Endometrial microvascular endothelial cells (primary cell): ENCODE results near the gene UGT2A3. TPM values are rescaled to one million over a fixed set of nuclear protein-coding genes. Genes with fewer than 3 reads are reported as not detected.
"Not testable (repeated sequence)": the region's sequence is repeated elsewhere in the genome, so short reads cannot be mapped to it uniquely, and the experiment has no call there.

ENCODE experiments used
- in situ Hi-C: cut with HindIII; loops from 2 replicates; pipeline ENCODE4 v1.10.0; 2017; ENCODE audit warnings: low sequenced_read_pairs, low pct_unique_long_range_greater_than_20kb; ENCODE audit errors: inconsistent ontology term
- total RNA-seq: library from RNA; depleted of rRNA; stranded (reverse); fragments of >200 nt; gene quantifications from one replicate; pipeline ENCODE4 v1.2.3, GENCODE V29; 2015; ENCODE audit errors: inconsistent ontology term

The UGT2A3 gene
- not detected for total RNA-seq

DNA sequence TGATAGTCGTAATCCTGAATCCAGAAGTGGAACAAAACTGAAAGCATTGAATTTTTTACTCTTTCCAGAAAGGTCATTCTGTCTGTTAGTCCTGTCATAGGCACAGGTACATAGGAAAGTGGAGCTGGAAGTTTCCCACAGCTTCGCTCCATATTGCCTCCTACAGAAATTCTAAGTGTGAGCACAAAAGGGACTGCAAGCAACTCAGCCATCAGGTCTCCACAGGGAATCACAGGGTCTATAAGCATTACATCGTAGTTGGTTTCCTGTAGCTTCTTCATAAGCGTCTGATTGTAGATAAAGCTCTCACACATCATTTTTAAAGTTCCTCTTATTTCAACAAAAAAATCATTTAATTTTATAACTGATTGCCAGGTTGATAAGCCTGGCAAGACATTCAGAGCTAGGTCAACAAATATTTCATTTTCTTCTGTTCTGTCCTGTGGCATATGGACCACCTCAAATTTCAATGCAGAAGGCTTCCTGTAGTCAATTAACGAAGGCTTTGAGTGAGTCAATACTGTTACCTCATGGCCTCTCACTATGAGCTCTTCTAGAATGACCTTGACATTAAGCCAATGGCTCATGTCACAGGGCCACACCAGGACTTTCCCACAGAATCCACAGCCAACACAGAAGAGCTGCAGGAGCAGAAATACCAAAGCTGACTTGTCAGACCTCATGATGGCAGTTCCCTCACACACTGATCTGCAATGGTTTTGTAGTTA is at the start of gene UGT2A3:
Gene UGT2A3, minus strand, starts transcription at position 727 of the 728 bp plus-strand sequence. Its CDS starts 44 bp downstream, at position 683.
- in situ Hi-C loops, result no loop called here

DNA sequence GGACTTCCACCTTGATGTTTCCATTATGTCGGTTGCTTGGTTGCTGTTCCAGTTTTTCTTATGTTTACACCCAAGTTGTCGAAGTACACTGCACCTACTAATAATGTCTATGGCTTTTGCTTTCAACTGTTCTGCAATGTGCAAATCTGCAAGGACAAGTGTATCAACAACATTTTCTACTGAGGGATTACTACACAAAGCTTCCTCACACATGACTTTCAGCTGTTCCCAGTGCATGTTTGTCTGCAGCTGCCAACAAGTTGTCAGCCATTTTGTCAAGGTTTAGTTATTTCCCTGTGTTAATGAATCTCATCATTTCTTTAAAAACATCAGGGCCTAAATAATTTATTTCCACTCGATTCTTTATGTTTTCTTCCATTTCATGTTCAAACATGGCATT is 45.4 kb upstream of the UGT2A3 start:
- in situ Hi-C loops, result no loop called here

DNA sequence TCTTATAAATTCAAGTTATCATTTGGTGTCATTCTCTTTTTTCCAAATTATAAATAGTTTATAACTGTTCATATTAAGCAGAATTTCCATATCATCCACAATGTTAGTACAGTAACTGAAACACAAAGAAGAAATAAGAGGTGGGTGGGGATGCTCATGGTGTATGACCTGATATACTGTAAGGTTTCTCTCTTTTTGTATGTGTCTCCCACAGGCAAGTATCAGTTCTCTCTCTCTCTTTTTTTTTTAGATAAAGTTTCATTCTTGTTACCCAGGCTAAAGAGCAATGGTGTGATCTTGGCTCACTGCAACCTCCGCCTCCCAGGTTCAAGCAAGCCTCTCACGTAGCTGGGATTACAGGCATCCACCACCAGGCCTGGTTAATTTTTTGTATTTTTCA is 43.7 kb upstream of the UGT2A3 start:
- in situ Hi-C loops, result no loop called here

DNA sequence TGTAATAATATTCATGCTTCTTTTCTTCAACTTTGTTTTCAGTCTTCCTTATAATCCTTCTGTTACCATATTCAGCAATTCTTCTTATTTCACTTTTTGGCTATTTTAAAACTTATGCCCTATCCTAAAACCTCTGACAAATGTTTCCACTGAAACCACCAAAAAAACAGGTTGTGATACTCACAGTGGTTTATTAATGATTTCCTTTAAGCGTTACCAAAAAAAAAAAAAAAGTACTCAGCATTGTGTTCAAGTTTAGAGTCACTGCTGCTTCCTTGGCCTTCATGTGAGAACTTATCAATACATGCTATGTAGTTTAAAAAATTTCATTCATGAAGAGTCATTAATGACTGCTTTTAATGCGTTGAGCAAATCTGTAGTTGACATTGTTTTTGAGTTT is 35.4 kb upstream of the UGT2A3 start:
- in situ Hi-C loops, result no loop called here

DNA sequence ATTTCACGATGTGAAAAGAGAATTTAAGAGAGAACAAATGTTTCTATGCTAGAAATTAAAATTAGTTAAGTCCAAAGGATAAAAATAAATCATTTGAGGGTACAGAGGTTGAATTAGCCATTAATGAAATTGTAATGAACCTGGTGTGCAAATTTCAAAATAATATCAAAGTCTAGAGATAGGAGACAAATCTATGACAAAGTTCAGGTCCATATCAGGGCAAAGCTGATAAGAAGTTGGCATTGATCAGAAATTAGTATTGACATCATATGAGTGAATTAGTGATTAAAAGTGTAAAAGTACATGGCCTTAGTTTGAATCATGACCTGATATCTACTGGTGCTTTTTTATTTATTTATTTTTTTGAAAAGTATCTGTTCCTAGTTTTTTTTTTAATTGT is 33.8 kb upstream of the UGT2A3 start:
- in situ Hi-C loops, result no loop called here

DNA sequence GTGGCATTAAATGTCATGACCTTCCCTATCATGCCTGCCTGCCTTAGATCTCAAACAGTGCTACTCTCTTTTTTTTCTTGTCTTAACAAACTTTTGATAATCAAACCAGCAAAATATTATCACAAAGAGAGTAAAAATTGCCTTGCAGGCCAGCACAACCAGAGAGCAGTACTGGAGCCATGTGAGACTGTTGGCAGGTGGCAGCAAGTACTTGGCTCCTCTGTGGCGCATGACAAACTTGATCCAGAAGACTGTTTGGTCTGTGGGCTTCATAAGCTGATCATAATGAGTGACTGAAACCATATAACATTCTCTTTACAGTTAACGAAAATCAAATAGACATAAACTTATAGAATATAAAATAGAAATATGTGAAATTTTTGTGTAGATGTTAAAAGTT is 33.3 kb upstream of the UGT2A3 start:
- in situ Hi-C loops, result no loop called here

DNA sequence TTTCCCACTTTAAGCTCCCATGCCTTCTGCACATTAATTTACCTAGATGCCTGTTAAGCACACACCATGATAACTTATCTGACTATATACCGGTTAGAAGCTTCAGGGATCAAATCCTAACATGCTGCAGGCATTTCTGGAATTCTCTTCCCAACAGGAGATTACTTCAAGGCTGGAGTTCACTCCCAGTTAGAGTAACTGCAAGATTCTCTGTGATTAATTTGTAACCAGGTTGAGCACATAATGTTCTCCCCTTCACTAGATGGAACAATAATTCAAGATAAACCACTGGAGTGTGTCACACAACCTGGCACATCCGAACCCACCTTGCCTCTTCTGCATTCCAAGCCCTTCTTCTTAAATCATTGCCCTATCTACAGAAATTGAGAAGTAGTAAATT is 11.8 kb upstream of the UGT2A3 start:
- in situ Hi-C loops, result no loop called here

DNA sequence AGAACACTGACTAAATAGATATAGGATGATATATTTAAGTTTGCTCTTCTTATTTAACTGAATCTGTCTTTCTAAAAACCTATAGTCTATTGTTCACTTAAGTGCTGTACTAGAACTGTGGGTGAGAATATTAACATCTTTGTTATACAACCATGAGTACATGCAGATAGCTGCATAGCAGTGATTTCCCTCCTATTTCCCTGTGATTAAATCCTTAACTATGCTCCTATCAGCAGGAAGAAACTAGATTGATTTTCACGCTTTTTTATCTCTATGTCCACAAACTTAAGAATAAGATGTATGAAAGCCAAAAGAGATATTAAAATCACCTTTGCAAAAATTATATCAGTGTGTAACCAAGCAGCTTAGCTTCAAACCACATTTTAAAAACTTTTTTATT is 11.3 kb upstream of the UGT2A3 start:
- in situ Hi-C loops, result no loop called here

DNA sequence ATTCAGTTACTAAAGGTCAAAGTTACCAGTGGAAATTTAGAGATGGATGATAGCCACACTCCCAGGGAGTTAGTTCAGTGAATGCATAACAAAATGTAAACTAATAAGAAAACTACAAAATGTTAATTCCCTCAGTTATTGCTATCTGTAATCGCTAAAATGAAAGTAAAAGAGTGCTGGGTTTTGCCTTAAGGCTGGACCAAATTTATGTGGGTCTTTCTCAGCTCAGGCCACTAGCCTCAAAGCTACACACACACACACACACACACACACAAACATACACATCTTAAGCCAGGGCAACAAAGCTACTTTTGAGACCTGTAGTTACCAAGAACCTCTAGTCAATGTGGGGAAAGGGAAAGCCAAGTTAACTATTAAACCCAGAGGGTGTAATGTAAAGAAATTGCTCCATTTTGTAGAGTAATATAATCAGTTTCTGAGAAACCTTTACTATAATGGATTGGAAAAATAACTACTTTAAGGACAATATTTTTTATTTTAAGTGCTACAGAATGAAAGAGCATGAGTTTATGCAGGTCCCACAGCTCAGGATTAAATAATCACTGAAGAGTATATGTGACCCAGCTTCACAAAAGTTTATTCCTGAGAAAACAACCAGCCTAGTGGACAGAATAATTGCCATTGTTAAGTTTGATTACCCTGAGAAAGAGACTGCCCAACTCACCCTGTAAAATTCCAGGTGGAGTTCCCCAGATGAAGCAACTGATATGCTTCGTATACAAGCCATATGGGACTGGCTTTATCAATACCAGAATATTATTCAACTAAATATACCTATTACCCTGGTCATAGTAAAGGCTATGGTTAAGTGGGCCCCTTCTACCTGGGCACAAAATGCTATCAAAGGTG is 8.9 kb upstream of the UGT2A3 start:
- in situ Hi-C loops, result no loop called here

DNA sequence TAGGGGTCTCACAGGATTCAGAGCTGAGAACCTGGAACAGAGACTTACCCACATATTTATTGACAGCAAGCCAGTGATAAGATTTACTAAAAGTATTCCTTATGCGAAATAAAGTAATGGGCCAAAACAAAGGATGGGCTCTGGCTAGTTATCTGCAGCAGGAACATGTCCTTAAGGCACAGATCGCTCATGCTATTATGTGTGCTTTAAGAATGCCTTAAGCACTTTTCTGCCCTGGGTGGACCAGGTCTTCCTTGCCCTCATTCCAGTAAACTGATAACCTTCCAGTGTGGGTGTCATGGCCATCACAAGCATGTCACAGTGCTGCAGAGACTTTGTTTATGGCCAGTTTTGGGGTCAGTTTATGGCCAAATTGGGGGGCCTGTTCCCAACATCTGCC is 7.5 kb upstream of the UGT2A3 start:
- in situ Hi-C loops, result not testable (repeated sequence)

DNA sequence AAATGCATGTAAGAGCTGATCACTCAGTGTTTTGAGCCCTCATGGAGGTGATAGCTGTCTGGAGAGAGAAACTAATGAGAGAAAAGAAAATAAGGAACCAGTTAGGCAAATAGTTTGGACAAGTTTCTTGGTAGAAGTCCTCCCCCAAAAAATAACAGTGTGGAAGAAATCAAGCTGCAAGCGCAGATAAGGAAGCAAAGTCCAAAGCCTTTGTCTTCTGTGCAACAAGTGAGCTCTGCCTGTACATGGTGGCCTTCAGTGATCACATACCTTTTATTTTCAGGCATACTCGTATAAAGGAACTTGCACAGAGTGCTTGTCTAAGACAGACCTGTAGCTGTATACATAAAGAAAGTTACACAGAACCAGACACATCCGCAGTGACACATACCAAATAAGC is 2.5 kb upstream of the UGT2A3 start:
- in situ Hi-C loops, result no loop called here

DNA sequence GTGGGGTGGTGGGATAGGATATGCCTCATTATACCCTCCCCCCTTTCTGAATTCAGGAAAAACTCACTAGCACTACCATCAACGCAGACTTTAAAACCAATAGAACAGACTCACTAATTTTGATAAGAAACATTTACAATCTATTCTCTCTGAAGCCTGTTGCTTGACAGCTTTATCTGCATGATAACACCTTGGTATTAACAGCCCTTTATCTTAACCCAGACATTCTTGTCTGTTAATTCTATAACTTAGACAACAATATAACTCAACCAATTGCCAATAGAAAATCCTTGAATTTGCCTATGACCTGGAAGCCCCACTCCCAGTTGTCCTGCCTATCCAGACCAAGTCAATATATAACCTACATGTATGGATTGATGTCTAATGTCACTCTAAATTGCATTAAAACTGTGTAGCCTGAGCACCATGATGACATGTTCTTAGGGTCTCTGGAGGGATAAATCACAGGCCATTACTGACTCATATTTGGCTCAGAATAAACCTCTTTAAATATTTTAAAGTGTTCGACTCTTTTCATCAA is 1.5 kb upstream of the UGT2A3 start:
- in situ Hi-C loops, result no loop called here

DNA sequence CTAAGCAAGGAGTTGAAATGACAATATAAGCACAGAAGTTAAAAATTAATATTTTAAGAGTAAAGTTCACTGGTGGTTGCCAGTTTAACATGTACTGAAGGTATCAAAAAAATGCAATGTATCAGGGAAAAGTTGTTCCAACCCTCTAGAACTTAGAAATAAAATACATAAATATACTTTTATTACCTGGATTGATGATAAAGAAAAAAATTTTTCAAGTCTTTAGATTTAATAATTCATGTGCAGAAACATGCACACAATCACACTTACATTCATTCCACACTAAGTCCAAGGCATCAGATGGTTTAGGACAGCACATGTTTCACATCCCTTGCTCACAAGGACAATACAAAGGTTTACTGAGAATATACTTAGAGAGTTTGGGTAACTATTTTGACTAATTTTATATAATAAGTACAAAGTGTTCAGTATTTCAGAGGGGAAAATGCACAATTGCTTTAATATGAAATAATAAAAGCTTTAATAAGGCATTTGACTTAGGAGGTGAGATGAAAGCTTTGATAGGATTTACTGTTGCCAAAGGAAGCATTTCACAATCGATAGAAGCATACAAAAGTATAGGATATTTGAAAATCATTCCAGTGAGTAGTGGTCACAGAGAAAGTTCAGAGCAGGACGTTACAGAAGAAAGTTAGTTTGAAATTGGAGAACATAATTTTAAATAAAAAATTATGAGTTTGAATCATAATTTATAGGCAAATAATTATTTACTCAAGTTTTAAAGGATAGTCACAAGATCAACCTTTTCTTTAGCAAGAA is 392 bp upstream of the UGT2A3 start:
- in situ Hi-C loops, result no loop called here

DNA sequence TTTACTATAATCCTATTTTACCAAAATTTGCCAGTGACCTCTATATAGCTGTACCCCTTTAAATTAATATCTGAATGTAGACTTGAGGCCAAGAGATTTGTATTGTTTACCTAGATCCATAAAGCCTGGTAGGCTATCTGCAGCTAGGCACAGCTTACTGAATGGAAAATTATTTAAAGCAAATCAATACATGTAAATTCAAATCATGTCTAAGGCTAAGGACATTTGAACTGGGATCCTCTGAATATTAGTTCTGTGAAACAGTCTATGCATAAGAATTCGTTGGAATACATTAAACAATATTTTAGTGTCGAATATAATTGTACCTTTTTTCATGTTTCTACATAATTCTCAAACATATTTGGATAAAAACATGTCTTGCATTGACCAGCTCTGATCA is 1.6 kb downstream of the UGT2A3 start:
- in situ Hi-C loops, result no loop called here

DNA sequence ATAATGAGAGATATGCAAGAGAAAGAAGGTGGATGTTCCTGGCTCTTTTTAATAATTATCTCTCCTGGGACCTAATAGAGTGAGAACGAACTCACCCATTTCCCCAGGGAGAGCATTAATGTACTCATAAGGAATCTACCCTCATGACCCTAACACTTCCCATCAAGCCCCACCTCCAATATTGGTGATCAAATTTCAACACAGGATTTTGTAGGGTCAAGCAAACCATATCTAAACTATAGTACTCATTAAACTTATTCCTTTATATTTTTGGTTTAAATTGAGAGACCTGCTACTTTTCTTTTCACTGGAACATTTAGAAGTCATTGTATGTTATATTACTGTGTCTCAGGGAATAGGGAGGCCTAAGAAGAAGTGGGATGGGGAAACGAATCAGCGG is 2.6 kb downstream of the UGT2A3 start:
- in situ Hi-C loops, result no loop called here

DNA sequence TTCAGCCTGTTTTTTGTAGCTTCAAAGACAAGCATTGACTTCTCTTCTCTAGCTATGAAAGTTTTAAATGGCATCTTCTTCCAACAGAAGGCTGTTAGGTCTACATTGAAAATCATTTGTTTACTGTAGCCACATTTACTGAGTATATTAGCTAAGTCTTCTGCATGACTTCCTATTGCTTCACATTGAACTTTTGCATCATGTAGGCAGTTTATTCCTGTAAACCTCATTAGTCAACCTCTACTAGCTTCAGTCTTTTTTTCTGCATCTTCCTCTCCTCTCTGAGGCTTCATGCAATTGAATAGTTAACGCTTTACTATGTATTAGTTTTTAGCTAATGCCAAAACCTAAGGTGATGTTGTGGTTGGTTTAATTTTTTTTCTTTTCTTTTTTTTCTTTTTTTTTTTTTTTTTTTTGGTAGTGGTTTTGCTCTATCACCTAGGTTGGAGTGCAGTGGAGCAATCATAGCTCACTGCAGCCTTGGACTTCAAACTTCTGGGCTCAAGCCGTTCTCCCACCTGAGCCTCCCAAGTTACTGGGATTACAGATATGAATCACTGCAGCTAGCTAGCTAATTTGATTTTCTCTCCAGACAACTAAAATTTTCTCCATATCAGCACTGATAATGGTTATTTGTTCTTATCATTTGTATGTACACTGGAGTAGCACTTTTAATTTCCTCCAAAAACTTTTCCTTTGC is 3.4 kb downstream of the UGT2A3 start:
- in situ Hi-C loops, result no loop called here

DNA sequence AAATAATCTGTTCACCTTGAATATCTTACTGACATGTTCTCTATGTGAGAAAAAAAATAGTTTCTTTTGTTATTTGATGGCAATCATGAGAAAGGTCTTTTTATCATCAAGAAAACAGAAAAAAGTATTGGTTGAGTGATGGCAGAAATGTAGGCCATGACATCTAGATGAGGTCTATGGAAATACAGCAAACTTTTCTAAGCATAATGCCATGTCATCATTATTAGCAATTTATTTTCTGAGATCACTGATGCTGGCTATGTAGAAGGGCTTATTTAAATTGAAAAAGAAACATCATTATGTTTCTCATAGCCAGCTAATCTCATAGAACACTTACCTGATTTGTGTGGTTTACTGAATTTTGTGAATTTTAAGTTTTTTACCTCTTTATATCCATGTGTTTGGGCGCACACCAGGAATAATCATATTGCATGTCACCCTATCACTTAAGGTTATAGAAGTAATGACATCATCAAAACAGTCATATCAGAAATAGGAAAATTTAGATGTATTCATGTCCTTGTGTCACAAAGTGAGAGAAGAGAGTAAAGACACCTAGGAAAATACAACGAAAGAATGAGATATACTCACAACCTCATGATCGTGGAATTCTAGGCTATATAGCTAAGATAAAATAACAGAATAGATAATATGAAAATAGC is 22.4 kb downstream of the UGT2A3 start:
- in situ Hi-C loops, result no loop called here

DNA sequence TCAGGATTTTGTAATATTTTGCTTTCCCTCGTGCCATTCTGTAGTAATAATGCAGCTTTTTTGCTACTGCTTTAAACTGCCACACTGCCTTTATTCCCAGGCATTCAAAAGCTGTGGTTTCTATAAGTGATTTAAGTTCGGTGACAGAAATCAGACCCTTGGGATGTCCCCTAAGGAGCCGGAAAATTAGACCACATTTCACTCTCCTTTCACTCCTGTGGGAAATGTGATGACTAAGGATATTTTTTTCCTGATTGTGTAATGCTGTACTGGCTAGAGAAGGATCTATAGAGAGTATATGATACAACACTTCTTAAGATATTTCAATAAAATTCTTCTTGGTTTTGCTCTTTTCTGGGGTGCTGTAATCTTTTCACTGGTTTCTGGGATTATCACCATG is 24.4 kb downstream of the UGT2A3 start:
- in situ Hi-C loops, result no loop called here
